GM04503 (cell line): ENCODE data around the gene BRIP1.

Experiments
- DNase-seq: peaks from one replicate; pipeline ENCODE4 v3.0.0-alpha.2; 2012; ENCODE audit warnings: low read depth

Gene BRIP1

DNA sequence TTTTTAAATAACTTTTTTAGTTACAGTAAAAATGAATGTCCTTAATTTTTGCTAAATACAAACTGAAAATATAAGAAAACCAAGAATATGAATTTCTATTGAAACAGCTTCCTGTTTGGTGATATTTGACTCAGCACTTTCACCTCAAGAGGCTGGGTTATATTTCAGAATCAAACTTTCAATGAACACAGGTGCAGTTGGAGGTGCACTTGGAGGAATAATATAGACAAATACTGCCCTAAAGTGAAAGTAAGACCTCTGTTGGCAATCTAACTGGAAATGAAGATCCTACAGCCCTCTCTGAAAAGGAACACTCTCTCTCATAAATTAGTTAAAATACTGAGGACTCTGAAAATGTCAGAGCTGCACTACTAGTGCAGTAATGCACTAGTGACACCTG lies 106.2 kb downstream of the BRIP1 start:
- no peak for DNase-seq

DNA sequence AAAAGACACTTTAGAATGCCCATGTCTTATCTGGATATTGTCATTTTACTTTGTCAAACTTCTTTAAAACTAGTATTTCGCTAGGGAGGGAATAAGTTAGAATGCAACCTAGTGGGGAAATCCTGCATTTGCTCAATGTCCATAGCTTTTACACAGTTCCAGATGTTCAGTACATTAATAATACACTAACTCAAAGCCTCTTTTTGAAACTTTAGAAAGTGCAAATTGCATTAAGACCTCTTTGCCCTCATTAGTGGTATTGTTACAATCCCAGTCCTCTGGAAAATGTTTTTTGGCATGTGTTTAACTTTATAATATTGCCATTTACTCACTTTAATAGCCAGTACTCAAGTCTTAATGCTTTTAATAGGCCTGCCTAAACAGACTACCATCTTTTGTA lies 106.8 kb downstream of the BRIP1 start:
- DNase-seq: no peak

DNA sequence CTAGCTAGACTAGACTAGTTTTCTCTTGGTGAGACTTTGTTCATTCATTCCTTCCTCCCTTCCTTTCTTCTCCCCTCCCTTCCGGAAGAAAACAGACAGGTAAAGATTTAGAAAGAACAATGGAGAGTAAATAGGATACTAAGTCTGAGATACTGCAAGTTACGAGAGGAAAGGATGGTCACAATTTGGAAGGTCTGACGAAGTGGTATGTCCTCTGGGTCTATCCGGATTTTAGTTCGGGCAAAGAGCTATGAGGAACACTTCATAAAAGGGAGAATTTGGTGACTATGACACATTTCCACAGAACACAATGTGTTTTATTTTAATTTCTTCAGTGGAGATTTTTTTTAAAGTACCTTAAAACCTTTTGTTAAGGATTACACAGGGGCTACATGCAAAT lies 107.7 kb downstream of the BRIP1 start:
- DNase-seq: no peak

DNA sequence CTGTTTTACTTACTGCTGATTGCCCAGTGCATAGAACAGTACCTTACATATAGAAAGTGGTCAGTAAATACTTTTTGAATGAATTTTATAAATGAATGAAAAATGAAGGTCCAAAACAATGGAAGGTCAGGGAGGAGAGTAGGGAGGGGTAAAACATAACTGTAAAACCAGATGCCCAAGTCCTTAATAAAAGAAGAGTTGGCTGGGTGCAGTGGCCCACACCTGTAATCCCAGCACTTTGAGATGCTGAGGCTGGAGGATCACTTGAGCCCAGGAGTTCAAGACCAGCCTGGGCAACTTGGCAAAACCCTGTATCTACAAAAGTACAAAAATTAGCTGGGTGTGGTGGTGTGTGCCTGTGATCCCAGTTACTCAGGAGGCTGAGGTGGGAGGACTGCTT lies 108.2 kb downstream of the BRIP1 start:
- no peak for DNase-seq

DNA sequence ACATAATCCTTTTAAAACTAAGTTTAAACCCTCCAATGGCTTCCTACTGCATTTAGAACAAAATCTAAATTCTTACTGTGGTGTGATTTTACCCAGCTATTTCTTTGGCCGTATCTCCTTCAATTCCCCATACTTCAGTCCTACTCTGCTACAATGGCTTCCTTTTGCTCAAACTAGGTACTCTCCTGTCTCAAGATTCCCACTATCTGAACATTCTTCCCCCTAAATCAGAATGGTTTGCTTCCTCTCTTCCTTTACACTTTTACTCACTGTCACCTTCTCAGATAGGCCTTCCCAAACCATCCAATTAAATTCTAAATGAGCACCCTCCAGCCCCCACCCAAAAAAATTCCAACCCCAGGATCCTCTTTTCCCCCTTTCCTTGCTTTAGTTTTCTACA lies 109.2 kb downstream of the BRIP1 start:
- no peak for DNase-seq

DNA sequence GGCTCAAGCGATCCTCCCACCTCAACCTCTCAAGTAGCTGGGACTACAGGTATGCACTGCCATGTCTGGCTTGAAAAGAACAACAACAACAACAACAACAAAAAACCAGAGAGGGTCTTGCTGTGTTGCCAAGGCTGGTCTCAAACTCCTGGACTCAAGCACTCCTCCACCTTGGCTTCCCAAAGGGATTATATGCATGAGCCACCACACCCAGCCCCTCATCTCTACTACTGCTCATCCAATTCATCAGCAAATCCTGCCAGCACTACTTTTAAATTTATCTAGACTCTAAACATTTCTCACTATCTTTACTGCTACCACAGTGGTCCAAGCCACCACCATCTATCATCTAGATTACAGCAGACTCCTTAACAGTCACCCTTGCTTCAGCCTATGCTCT lies 109.6 kb downstream of the BRIP1 start:
- DNase-seq: no peak

DNA sequence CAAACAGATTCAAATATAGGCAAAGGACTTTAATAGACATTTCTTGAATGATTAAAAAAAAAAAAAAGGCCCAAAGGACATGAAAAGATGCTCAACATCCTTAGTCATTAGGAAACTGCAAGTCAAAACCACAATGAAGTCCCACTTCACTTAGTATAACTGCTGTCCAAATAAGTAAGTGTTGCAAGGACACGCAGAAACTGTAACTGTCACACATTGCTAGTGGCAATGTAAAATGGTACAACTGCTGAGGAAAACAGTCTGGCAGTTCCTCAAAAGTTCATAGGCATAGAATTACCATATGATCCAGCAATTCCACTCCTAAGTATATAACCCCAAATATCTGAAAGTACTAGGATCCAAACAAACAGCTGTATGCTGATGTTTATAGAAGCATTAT lies 112.7 kb downstream of the BRIP1 start:
- no peak for DNase-seq

DNA sequence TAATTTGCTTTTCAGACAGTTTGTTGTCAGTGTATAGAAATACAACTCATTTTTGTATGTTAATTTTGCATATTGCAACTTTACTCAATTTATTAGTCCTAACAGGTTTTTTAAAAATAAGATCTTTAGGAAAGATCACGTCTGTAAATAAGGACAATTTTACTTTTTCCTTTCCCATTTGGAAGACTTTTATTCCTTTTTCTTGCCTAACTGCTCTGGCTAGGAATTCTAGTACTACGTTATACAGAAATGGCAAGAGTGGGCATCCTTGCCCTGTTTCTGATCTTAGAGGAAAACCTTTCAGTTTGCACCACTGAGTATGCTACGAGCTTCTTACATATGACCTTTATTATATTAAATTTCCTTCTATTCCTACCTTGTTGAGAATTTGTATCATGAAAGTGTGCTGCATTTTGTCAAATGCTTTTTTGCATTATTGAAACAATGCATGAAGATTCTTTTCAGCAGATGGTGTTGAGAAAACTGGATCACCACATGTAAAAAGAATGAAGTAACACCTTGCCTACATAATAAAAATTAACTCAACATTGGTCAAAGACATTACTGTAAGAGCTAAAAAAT lies 113.4 kb downstream of the BRIP1 start:
- no peak for DNase-seq

DNA sequence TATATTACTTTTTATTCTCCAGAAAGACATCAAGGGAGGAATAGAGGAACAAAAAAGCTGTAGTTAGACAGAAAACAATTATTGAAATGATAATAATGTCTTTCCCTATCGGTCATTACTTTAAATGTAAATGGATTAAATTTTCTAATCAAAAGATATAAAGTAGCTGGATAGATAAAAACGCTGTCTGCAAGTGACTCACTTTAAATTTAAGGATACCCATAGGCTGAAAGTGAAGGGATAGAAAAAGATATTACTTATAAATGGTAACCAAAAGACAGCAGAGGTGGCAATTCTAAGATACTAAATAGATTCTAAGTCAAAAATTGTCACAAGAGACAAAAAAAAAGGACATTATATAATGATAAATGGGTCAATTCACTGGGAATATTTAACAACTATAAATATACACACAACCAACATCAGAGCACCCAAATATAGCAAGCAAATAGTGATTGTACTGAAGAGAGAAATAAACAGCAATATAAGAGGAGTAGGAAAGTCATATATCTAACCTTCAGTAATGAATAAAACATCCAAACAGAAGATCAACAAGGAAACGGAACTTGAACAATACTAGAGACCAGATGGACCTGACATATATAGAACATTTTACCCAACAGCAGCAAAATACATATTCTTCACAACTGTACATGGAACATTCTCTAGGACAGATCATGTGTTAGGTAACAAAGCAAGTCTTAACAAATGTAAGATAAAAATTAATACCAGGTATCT lies 116.9 kb downstream of the BRIP1 start:
- DNase-seq: no peak

DNA sequence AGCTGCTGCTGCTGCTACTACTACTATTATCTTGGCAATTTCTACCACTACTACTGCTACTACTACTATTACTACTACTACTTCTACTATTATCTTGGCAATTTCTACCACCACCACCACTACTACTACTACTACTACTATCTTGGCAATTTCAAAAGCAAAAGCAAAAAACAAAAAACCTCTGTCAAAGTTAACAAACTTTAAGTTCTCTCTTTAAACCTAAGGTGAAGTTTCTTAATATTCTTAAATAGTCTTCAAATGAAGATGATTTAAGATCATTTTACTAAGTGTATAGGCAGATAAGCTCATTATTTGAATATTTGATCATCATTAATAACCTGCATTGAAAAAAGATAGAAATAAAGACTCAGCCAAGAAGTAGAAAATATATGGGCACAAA lies 118.5 kb downstream of the BRIP1 start:
- no peak for DNase-seq

DNA sequence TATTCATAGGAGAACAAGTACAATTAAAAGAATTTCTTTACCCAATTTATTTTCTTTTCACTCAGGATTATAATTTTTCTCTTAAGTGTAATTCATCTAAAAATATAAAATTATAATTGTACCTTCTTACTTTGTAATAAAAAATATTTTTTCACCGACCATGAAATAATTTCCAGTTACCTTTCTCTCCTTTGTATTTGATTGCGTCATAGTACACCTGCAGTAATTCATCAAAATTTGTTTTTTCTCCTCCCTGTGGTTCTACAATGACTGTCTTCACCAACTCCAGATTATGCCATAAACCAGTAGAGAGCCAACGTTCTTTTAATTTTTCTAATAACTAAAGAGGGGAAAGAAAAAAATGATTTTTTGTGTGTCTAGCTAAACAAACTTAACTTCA lies 119.1 kb downstream of the BRIP1 start:
- DNase-seq: no peak

DNA sequence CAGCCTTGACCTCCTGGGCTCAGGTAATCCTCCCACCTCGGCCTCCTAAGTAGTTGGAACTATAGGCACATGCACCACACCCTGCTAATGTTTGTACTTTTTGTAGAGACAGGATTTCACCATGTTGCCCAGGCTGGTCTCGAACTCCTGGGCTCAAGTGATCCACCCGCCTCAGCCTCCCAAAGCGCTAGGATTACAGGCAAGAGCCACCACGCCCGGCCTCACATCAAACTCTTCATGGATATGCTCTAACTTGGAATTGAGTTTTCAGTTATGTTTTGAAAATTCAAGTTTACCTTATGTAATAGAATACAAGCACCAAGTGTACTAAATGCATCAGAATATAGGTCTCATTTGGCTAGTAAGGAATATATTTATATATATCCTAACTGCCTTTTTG lies 119.6 kb downstream of the BRIP1 start:
- no peak for DNase-seq

DNA sequence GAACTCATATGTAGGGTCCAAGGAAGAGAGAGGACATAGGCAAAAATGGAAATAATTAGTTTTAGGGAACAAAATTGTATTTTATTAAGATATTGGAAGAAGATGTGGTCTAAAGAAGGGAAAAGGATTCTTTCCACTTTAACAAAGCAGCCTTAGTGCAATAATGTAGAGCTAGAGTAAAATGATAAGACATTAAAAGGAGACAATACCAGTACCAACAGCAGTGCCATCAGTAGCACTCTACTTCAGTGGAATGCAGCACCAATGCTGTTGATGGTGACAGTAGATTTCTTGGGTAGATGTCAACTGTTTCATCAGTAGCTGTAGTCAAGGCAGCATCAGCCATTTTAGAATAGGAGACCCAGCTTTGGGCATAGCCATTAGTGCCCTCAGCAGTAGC lies 124.3 kb downstream of the BRIP1 start:
- no peak for DNase-seq

DNA sequence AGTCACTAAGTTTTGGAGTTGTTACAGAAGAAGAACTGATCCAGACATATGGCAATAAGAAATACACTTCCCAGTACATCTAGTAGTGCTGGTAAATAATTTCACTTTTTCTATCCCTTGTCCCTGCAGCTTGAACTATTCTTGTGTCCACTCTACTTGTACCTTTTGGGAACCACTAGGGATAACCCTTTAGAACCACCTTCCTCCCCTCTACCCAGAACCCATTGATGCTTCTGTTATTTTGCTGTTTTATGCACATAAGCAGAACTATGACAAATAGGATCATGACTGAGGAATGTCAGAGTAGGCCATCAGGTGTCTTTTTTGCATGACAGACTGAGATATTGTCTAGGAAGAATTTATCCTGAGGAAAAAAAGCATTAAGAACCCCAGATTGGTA lies 125.1 kb downstream of the BRIP1 start:
- DNase-seq: no peak

DNA sequence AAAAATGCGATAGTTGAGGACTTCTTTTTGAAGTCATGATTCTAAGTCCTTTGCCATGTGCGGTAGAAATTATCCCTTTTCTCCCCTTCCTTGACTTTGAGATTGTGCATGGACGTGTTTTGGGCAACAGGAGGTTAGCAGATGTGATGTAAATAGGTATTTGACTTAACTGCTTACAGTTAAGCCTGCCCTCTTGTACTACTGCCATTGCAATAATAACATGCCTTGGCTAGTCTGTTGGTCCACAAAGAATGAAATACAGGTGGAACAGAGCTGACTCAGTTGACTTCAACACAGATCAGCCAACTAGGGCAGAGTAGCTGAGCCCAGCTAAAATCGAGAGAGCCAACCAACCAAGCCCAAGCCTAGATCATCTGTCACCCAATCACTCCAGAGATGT lies 125.5 kb downstream of the BRIP1 start:
- no peak for DNase-seq

DNA sequence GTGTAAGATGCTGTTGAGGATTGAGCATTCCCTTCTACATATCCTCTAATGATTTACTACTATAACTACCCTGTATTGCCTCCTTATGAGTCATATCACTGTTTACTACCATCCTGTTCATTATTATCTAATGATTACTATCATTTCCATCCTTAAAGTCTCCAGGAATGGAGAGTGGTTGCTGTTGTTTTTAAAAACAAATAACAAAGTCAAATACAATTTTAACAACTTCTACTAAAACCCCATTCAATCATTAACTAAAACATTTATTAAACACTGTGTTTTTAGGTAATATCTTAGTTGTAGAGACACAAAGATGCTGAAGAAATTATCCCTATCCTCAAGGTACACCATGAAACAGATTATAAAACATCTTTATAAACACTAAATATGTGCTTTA lies 126.9 kb downstream of the BRIP1 start:
- DNase-seq: no peak

DNA sequence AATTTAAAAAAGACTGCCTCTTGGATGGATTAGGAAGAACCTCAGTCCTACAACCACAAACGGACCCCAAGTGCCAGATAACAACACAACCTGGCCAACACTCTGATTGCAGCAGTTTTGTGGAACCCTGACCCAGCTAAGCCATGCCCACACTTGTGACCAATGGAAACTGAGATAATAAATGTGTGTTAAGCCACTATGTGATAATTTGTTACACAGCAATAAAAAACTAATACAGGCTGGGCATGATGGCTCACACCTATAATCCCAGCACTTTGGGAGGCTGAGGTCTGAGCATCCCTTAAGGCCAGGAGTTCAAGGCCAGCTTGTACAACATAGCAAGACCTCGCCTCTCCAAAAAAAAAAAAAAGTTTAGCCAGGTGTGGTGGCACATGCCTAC lies 127.5 kb downstream of the BRIP1 start:
- DNase-seq: no peak

DNA sequence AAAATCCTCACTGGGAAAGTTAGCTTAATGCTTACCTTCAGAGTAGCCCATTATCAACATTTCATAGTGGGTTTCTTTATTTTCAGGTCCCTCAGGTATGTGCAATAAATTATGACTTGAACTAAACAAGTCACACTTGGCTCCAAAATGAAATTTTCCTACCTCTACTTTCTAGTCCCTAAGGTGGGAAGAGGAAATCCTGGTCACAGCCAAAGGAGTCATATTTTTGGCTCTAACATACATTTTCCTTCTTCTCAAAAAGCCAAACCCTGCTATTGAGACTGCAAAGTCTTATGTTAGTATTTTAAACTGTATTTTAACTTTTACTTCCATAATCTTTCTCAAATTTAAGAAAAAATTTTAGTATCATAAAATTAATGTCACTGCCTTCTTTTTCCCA lies 128.9 kb downstream of the BRIP1 start:
- no peak for DNase-seq

DNA sequence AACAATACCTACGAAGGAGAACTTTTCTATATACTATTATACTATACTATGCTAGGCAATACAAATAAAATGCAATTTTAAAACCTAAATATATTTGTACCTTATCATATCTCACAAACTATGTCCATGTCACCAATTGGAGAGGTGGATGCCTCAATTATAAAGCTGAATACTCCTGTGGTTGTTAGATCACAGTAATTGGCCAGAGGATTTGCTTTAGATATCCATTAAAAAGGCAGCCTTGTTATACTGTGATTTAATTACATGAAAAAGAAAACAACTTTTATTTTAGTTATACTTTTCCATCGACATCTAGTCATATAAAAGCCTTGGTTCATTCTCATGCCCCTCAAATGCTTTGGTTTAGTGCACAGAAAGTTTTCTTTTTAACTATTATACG lies 129.3 kb downstream of the BRIP1 start:
- no peak for DNase-seq

DNA sequence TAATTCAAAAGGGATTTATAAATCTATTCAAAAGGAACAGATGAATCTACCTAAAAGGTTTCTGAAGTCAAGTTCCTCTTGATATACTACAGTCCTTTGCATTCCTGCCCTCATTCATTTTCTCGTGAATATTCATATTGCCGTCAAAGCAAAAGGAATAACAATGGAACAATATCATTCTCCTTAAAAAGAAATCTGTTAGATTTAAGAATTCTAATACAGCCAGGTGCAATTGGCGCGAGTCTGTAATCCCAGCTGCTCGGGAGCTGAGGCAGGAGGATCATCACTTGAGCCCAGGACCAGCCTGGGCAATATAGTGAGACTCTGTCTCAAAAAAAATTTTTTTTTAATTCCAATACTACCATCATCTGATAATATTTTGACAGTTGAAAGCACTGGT lies 130.3 kb downstream of the BRIP1 start:
- DNase-seq: no peak

DNA sequence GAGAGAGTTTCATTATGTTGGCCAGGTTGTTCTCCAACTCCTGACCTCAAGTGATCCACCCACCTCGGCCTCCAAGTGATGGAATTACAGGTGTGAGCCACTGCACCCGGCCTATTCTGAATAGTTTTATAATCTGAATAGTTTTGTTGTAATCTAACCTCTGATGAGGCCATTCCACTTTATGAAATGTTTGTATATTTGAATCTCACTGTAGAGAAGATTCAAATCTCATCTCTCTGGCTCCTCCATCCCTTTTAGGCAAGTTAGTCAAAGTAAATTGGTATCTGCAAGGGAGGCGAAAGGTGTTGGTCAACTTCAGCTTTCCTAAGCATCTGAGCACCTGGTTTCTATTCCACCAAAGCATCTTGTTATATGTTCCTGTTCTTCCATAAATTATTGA lies 131.2 kb downstream of the BRIP1 start:
- no peak for DNase-seq

DNA sequence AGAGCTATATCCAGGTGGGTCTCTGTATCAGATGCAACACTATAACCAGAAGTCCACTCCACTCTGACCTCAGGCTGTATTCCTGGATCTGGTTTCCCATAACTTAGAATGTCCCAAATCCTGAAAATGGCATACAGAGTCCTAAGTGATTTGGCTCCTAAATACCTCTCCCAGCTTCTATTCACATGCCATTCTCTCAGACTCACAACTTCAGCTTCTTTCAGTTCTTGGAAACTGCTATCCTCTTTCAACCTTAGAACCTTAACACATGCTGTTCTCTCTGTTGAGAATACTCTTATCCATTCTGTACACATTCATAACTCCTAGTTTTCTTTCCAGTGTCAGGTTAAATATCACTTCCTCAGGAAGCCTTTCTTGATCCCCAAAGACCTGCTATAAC lies 132.0 kb downstream of the BRIP1 start:
- DNase-seq: no peak

DNA sequence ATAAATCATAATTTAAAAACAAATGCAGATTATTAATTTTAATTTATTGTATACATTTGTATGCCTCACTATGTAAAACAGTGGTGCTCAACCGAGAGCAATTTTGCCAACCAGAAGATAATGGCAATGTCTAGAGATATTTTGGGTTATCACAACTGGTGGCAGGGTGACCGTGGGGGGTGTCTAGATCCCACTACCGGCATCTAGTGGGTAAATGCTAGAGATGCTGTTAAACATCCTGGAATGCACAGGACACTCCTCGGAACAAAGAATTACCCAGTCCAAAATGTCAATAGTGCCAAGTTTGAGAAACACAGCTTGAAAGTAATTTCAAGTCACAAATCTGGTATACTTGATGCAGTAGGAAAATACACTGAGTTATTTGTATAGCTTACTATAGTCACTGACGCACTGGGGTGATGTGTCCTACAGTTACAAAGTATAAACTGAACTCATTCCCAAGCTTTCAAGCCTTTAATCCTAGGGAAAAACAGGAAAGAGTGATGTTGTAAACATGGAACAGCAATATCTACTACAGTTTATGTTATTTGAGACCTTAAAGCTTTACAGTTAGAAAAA lies 133.5 kb downstream of the BRIP1 start:
- DNase-seq: no peak

DNA sequence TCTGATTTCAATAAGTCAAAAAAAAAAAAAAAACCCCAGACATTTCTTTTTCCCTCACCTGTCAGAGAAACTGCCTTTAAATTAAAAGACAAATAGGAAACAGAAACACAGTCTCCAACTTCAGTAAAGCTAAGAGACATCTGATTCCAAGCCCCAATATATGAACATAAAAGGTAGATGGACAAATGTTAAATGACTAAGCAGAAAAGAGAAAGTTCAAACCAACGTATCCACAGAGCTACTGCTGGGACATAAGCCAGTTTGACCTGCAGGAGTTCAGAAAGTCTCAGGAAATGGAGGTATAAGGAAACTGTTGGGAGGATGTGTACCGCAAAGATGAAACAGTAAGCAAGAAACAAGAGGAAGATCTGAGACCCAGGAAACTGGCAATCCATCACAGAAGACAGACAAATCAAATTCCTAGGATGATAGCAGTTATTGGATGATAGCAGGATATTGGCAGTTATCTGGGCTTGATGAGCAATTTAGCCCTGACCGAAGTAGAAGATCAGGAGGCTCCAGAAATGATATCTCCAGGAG lies 135.0 kb downstream of the BRIP1 start:
- DNase-seq: no peak
